Measurements from ENCODE around the gene CCDC122. TPM values are rescaled to one million over a fixed set of nuclear protein-coding genes. Genes with fewer than 3 reads are reported as not detected.

The CCDC122 gene
- total and polyA plus RNA-seq, 9 of the 15 experiments (the other 6 are each of a cell fraction or from before 2014, with no cell fraction given) = not detected

DNA sequence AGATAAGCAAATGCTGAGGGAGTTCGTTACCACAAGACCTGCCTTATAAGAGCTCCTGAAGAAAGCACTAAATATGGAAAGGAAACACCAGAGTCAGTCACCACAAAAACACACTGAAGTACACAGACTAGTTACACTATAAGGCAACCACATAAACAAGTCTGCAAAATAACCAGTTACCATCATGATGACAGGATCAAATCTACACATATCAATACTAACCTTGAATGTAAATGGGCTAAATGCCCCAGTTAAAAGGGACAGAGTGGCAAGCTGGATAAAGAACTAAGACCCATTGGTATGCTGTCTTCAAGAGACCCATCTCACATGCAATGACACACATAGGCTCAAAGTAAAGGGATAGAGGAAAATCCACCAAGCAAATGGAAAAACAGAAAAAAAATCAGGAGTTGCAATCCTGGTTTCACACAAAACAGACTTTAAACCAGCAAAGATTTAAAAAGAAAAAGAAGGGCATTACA, 26.6 kb downstream of the CCDC122 start:
- Histone ChIP-seq H3K27me3 (ENCODE audit: control insufficient read depth in 2 of 2, insufficient read depth in 2 of 2, low read length in 2 of 2) (no peaks in the 10 kb centered on the region), H3K4me2 (ENCODE audit: insufficient read depth, low read length) (no peak overlapping the region), H3K36me3 (ENCODE audit: control insufficient read depth, insufficient read depth, low read length) (no peaks in the 10 kb centered on the region), H3K4me1 (replicated peaks in 1 of 2; ENCODE audit: control insufficient read depth in 2 of 2, insufficient read depth in 2 of 2, low read length in 2 of 2) (no peaks in the 10 kb centered on the region), H3K9ac (ENCODE audit: insufficient read depth in 1 of 2, low read depth in 2 of 2, low read length in 2 of 2) (no peak overlapping the region), H3K9me3 (replicated peaks; ENCODE audit: control insufficient read depth, insufficient read depth, low read depth, low read length) (no peaks in the 10 kb centered on the region), H2AFZ (ENCODE audit: low read depth, low read length) (no peak overlapping the region), H3K79me2 (ENCODE audit: control insufficient read depth, insufficient read depth, low read length) (no peaks in the 10 kb centered on the region), H4K20me1 (replicated peaks; ENCODE audit: control insufficient read depth, insufficient read depth, low read length) (no peaks in the 10 kb centered on the region), H3K4me3 (no peak overlapping the region), H3K27ac (ENCODE audit: extremely low read depth, low read depth, low read length) (no peak overlapping the region), H3K9me1 (ENCODE audit: control insufficient read depth, insufficient read depth, low read length) (no peaks in the 10 kb centered on the region)
- DNase-seq (ENCODE audit: extremely low read depth in 1 of 4, low spot score in 3 of 4) (no peak), ATAC-seq (no peak), FAIRE-seq (no peak)
- CTCF ChIA-PET (ENCODE audit: low intra/inter-chr PET ratio) = no interaction called here
- POLR2A ChIA-PET = no interaction called here
- TF ChIP-seq CEBPG (CRISPR knock-in tag; IDR thresholded peaks at IDR 0.05) = no peak
- no peak for TF ChIP-seq CEBPG (tag; conservative IDR thresholded peaks at IDR 0.05 in 1 of 2, IDR thresholded peaks at IDR 0.05 in 1 of 2)
- TF ChIP-seq SOX6 (IDR thresholded peaks at IDR 0.05) = no peak
- TF ChIP-seq NCOA1 (IDR thresholded peaks at IDR 0.05; ENCODE audit: low read depth) = no peak
- no peak for TF ChIP-seq ZNF121 (CRISPR knock-in tag; conservative IDR thresholded peaks at IDR 0.05)
- no peak for TF ChIP-seq TOE1 (IDR thresholded peaks at IDR 0.05; ENCODE audit: borderline replicate concordance)
- TF ChIP-seq TOE1 (CRISPR knock-in tag; IDR thresholded peaks at IDR 0.05; ENCODE audit: borderline replicate concordance, low read depth) = no peak
- no peak for TF ChIP-seq SUPT5H (IDR thresholded peaks at IDR 0.05)
- TF ChIP-seq ZNF668 (CRISPR knock-in tag; IDR thresholded peaks at IDR 0.05) = no peak
- in situ Hi-C loops (cut with MboI) = no loop called here
- BruUV-seq (replicated peaks) = no TSS peak
- intact Hi-C loops (cut with micrococcal nuclease) = no loop called here
- WGBS (ENCODE audit: insufficient coverage, low coverage, missing lambda C conversion rate) = 9% methylated on average over 1 of the region's 1 CpG

Data from K562 (cell line).